A549 treated with AZD2906 at 1 μM for 4 hours (cell line): ENCODE measurements around the gene RNF111. TPM values are rescaled to one million over a fixed set of nuclear protein-coding genes. Genes with fewer than 3 reads are reported as not detected.

Experiments used
- total RNA-seq: library from RNA; stranded (reverse); fragments of 200-300 nt; extraction: Qiagen RNA extraction; gene quantifications from 5 replicates; pipeline ENCODE4 v1.2.3, GENCODE V29; 2022

RNF111 gene
- 18.3 to 24.9 TPM (median 22.9 TPM) in 5 replicates for total RNA-seq

GRCh38 chr15:58987491-58988005 is at the start of gene RNF111:
Gene RNF111 (plus strand): TSS chr15:58987663. CDS start chr15:59030823, 43,160 bp downstream.

GRCh38 chr15:59104912-59105732 is 117.7 kb downstream of the RNF111 start, which contains the start of gene CCNB2:
Gene CCNB2 (plus strand): TSS chr15:59105146. CDS start chr15:59105269, 123 bp downstream.

Other genes with a start within 250 kb of the RNF111 start
- gene ADAM10, start 238.0 kb upstream of the RNF111 start, total RNA-seq = 84.8 to 147 TPM (median 107 TPM) in 5 replicates
- 4.0 to 5.7 TPM (median 5.3 TPM) in 5 replicates for gene MINDY2, start 216.4 kb upstream of the RNF111 start, total RNA-seq
- 63.0 to 77.6 TPM (median 68.9 TPM) in 5 replicates for gene SLTM, start 54.0 kb upstream of the RNF111 start, total RNA-seq
- 87.6 to 104 TPM (median 91.9 TPM) in 5 replicates for gene CCNB2, start 117.5 kb downstream of the RNF111 start, total RNA-seq
- gene LDHAL6B, start 219.2 kb downstream of the RNF111 start, total RNA-seq = not detected in 5 replicates